Measurements from ENCODE around the gene ZNF319.
"Not testable (repeated sequence)": the region's sequence is repeated elsewhere in the genome, so short reads cannot be mapped to it uniquely, and the experiment has no call there.

The ZNF319 gene

DNA sequence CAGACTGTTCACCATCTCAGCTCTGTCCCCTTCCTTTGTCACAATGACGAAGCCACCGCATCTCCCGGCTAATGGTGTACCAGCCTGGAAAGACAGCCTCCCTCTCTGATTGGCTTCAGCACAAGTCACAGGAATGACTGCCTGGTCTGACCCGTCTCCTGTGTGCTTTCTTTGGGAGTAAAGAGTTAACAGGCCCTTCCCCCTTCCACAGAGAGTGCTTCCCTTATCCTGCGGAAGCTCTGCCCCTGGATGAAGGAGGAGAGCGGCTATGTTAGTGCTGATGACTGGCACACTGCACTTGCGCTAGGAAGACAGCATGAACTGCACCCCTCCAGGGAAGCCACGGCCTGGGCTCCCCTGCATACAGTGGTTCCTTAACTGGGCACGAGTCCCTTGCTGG, 12.0 kb upstream of the ZNF319 start:
- FAIRE-seq (no peak), DNase-seq (ENCODE audit: insufficient read length, low spot score) (no peak)
- TF ChIP-seq PAX5 (IDR thresholded peaks at IDR 0.05; ENCODE audit: insufficient read depth, low read length, severe bottlenecking) (no peak), SPI1 (IDR thresholded peaks at IDR 0.05; ENCODE audit: low read depth, low read length) (no peak), TAF1 (IDR thresholded peaks at IDR 0.05; ENCODE audit: low read depth, low read length) (no peak), POLR2AphosphoS5 (IDR thresholded peaks at IDR 0.05; ENCODE audit: low read depth, low read length) (no peak), POU2F2 (IDR thresholded peaks at IDR 0.05; ENCODE audit: low read depth, low read length) (no peak), POLR2A (IDR thresholded peaks at IDR 0.05; ENCODE audit: low read depth, low read length) (no peak)

DNA sequence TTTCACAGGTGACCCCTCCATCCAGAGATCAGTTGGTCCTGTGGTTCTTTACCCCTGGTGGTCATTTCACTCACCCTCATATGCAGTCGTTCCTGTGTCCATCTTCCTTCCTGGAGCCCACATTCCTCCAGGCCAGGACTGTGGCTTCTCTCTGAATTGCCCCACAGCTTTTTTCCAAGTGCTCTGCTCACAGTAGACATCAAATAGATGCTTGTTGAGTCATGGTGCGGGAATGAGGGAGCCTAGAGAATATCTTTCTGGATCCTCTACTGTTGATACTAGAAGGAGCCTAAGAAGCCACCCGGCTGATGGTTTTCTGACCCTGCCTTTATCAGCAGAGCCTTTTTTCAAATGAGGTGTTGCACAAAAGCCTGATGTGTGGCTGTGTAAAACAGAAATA, 11.2 kb upstream of the ZNF319 start:
- TF ChIP-seq POLR2A (IDR thresholded peaks at IDR 0.05; ENCODE audit: low read depth, low read length) (no peak), PAX5 (IDR thresholded peaks at IDR 0.05; ENCODE audit: insufficient read depth, low read length, severe bottlenecking) (no peak), POU2F2 (IDR thresholded peaks at IDR 0.05; ENCODE audit: low read depth, low read length) (no peak), POLR2AphosphoS5 (IDR thresholded peaks at IDR 0.05; ENCODE audit: low read depth, low read length) (no peak), SPI1 (IDR thresholded peaks at IDR 0.05; ENCODE audit: low read depth, low read length) (no peak)
- FAIRE-seq (no peak), DNase-seq (ENCODE audit: insufficient read length, low spot score) (no peak)

DNA sequence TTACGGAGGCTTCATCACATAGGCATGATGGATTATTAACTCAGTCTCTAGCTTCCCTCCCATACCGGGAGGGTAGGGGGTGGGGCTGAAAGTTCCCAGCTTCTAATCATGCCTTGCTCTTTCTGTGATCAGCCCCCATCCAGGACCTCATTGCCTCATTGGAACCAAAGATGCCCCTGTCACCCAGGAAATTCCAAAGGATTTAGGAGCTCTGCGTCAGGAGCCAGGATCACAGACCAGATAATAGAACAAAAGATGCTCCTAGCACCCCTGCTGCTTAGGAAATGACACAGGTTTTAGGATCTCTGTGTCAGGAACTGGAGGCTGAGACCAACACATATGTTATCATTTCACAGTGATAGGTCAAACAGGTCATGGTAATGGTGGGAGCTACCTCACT, 10.4 kb upstream of the ZNF319 start:
- no peak for DNase-seq (ENCODE audit: insufficient read length, low spot score)
- TF ChIP-seq PAX5 (IDR thresholded peaks at IDR 0.05; ENCODE audit: insufficient read depth, low read length, severe bottlenecking) (no peak), TAF1 (IDR thresholded peaks at IDR 0.05; ENCODE audit: low read depth, low read length) (no peak), POLR2AphosphoS5 (IDR thresholded peaks at IDR 0.05; ENCODE audit: low read depth, low read length) (no peak)
- no peak for FAIRE-seq

DNA sequence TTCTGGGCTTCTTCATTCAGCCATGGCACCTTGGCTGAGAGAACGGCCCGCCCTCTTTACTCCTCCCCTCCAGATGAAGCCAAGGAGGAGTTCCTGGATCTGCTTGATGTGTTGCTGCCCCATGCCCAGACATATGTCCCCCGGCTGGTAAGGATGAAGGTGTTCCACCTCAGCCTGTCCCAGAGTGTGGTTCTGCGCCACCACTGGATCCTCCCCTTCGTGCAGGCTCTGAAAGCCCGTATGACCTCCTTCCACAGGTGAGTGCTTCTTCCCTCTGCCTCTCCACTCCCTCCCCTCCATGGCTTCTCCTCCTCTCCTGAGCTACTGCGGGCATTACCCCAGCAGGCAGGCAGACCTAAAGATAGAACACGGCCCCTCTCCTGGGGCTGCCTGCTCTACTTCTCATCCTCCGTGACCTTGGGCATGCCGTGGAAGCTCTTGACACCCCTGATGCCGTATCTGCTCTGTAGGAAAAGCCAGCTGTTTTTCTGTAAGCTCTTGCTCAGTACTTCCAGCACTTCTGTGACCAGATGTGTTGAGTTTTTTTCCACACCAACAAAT, 9.5 kb upstream of the ZNF319 start:
- FAIRE-seq (no peak), DNase-seq (ENCODE audit: insufficient read length, low spot score) (no peak)
- no peak for TF ChIP-seq PAX5 (IDR thresholded peaks at IDR 0.05; ENCODE audit: insufficient read depth, low read length, severe bottlenecking)
- no peak for TF ChIP-seq POLR2AphosphoS5 (IDR thresholded peaks at IDR 0.05; ENCODE audit: low read depth, low read length)
- no peak for TF ChIP-seq POLR2A (IDR thresholded peaks at IDR 0.05; ENCODE audit: low read depth, low read length)

DNA sequence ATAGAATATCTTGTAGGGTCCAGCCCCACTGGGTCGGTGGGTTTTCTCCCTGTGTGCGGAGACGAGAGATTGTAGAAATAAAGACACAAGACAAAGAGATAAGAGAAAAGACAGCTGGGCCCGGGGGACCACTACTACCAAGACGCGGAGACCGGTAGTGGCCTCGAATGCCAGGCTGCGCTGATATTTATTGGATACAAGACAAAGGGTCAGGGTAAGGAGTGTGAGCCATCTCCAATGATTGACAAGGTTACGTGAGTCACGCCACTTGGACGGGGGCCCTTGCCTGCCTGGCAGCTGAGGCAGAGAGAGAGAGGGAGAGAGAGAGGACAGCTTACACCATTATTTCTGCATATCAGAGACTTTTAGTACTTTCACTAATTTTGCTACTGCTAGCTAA, 4.3 kb upstream of the ZNF319 start:
- not testable (repeated sequence) for FAIRE-seq; DNase-seq (ENCODE audit: insufficient read length, low spot score)

DNA sequence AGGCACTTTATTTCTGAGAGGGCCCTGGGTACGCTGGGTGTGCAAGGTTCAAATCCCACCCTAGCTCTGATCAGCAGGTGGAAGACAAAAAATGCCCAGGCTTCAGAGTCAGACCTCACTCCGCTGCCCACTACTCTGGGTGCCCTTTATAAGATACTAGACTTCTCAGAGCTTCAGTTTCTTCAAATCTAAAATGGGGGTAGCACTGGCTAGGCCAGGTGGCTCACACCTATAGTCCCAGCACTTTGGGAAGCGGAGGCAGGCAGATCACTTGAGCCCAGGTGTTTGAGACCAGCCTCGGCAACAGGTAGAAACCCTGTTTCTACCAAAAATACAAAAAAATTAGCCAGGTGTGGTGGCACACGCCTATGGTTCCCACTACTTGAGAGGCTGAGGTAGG, 2.5 kb upstream of the ZNF319 start:
- no peak for DNase-seq (ENCODE audit: insufficient read length, low spot score)
- TF ChIP-seq POLR2AphosphoS5 (IDR thresholded peaks at IDR 0.05; ENCODE audit: low read depth, low read length) (no peak), POU2F2 (IDR thresholded peaks at IDR 0.05; ENCODE audit: low read depth, low read length) (no peak), PAX5 (IDR thresholded peaks at IDR 0.05; ENCODE audit: insufficient read depth, low read length, severe bottlenecking) (no peak), POLR2A (IDR thresholded peaks at IDR 0.05; ENCODE audit: low read depth, low read length) (no peak), SPI1 (IDR thresholded peaks at IDR 0.05; ENCODE audit: low read depth, low read length) (no peak), TAF1 (IDR thresholded peaks at IDR 0.05; ENCODE audit: low read depth, low read length) (no peak)

DNA sequence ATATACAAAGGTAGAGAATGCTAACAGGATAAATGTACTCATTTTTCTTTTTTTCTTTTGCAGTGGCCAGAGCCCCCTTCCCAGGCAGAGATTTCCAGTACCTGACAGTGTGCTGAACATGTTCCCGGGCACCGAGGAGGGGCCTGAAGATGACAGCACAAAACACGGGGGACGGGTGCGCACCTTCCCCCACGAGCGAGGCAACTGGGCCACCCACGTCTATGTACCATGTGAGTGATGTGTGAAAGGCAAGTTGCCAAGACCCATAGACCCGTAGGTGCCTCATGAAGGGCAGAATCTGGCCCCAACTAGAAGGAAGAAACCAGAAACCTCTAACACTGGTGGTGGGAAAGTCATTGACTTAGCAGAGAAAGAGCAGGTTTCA, 1.9 kb upstream of the ZNF319 start:
- FAIRE-seq: no peak
- DNase-seq (ENCODE audit: insufficient read length, low spot score): no peak
- no peak for TF ChIP-seq POLR2AphosphoS5 (IDR thresholded peaks at IDR 0.05; ENCODE audit: low read depth, low read length)
- no peak for TF ChIP-seq POU2F2 (IDR thresholded peaks at IDR 0.05; ENCODE audit: low read depth, low read length)
- TF ChIP-seq TAF1 (IDR thresholded peaks at IDR 0.05; ENCODE audit: low read depth, low read length): no peak
- no peak for TF ChIP-seq SPI1 (IDR thresholded peaks at IDR 0.05; ENCODE audit: low read depth, low read length)
- no peak for TF ChIP-seq PAX5 (IDR thresholded peaks at IDR 0.05; ENCODE audit: insufficient read depth, low read length, severe bottlenecking)
- no peak for TF ChIP-seq POLR2A (IDR thresholded peaks at IDR 0.05; ENCODE audit: low read depth, low read length)

More for the DNA sequence above, 2.5 kb upstream of the ZNF319 start:
- FAIRE-seq: no peak

DNA sequence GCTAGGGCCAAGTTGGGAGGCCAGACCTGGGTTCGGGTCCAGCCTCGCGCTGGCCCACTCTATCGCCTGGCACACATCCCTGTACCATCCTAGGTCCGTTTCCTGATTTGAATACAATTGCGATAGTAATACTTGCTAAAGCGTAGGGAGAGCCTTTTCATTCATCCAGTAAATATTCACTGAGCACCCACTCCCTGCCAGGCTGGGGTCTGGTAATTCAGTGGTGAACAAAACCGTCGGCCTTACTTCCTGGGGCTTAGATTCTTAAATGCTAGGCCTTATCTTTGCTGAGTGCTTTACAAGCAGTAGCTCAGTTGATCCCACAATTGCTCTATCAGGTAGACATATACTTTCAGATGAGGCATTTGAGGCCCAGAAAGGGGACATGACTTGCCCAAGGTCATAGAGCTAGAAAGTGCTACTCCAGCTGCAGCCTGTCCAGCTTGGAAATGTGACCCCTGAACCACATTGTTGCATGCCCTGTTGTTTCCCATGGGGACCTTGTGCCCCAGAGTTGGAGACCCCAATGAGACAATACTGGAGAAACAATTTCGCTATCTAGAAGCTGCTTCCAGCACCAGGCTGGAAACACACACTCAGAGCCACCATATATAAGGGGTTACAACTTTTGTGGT, 1.4 kb upstream of the ZNF319 start:
- FAIRE-seq (peak; percentile 71), DNase-seq (ENCODE audit: insufficient read length, low spot score) (no peak)
- TF ChIP-seq SPI1 (IDR thresholded peaks at IDR 0.05; ENCODE audit: low read depth, low read length): no peak

DNA sequence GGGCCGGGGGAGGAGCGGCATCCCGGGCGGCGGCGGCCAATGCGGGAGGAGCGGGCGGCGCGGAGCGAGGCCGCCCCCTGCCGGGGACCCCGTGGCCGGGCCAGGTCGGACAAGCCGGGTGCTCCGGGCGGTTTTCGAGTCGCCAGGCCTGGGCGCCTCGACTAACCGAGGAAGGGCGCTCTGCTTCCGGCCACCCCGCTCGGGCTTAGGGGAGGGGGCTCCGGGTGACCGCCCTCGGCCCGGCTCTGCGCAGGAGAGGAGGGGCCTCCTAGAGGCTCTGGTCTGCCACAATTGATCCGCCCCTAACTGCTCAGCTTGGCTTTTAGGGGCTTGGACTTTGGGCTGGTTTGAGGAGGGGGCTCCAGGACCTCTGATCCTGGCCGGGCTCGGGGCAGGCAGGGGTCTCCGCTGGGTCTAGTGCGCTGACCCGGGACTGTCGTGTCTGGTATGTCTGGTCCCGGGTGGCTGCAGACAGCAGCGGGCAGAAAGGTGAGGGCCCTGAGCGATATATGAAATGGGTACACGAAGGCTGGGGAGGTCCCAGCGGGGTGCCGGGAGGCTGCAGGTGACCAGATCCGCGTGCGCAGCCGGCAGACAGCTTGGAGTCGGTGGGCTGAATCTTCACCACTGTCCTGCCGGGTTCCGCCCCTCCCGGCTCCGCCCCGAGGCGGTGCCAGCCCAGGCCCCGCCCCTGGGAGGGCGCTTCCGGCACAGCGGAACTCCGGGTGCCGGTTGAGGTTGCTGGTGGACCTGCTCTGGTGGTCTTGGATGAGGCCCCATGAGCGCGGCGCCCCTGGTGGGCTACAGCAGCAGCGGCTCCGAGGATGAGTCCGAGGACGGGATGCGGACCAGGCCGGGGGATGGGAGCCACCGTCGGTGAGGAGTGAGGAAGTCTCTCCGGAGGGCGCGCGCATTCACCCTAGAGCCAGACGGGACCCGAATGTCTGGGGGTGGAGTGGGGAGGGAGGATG, 519 bp upstream of the ZNF319 start, which contains the start of gene USB1:
USB1 (plus strand) TSS at position 702 of the 971 bp plus-strand sequence; CDS start at position 779, 77 bp downstream.
- TF ChIP-seq POU2F2 (IDR thresholded peaks at IDR 0.05; ENCODE audit: low read depth, low read length) (0 out of 2 replicates have a peak, but pooled peaks have one; percentile 26), TAF1 (IDR thresholded peaks at IDR 0.05; ENCODE audit: low read depth, low read length) (peak; percentile 50; the same call in 1 of the 2 replicates), PAX5 (IDR thresholded peaks at IDR 0.05; ENCODE audit: insufficient read depth, low read length, severe bottlenecking) (no peak), SPI1 (IDR thresholded peaks at IDR 0.05; ENCODE audit: low read depth, low read length) (peak; percentile 49), POLR2A (IDR thresholded peaks at IDR 0.05; ENCODE audit: low read depth, low read length) (peak; percentile 62; the same call in 1 of the 2 replicates)
- FAIRE-seq (peak; percentile 100), DNase-seq (ENCODE audit: insufficient read length, low spot score) (peak; percentile 98)
